Body of pancreas (tissue), 4 donors: ENCODE results near the gene RAG2. TPM values are rescaled to one million over a fixed set of nuclear protein-coding genes. Genes with fewer than 3 reads are reported as not detected.

Experiments used
- ATAC-seq: fragments of 150-250 bp; one replicate; pipeline ENCODE4 v1.9.1; 2016
- DNase-seq, 4 donors: peaks; one replicate each; pipeline ENCODE4 v3.0.0-alpha.2; 2019
- H3K27ac ChIP-seq, 4 donors: fragments of 200-600 bp; sonication (generic); 1 replicate in 3 of 4; 2 replicates in 1 of 4; pipeline versions ENCODE4 v1.5.1 to v1.6.1; 2016 to 2019; ENCODE audit warnings: mild to moderate bottlenecking in 1 of 4, mixed read lengths in 1 of 4, moderate library complexity in 1 of 4
- H3K27me3 ChIP-seq, 2 donors: fragments of 200-600 bp; sonication (generic); one replicate each; pipeline ENCODE4 v1.6.0; 2016; ENCODE audit warnings: mild to moderate bottlenecking in 1 of 2
- H3K36me3 ChIP-seq, 2 donors: fragments of 200-600 bp; sonication (generic); replicated peaks in 1 of 2; 2 replicates each; pipeline ENCODE4 v1.5.1; 2016; ENCODE audit warnings: low read depth in 2 of 2; ENCODE audit not compliant: insufficient read depth in 1 of 2
- H3K4me1 ChIP-seq: fragments of 200-600 bp; sonication (generic); one replicate; pipeline ENCODE4 v1.6.0; 2016
- H3K4me3 ChIP-seq, 2 donors: fragments of 200-600 bp; sonication (generic); 1 replicate in 1 of 2; 2 replicates in 1 of 2; pipeline ENCODE4 v1.5.1; 2016 to 2019
- H3K9me3 ChIP-seq, 3 donors: fragments of 200-600 bp; sonication (generic); 1 replicate in 2 of 3; 2 replicates in 1 of 3; pipeline ENCODE4 v1.5.1; 2016
- CTCF ChIP-seq, 7 experiments: fragments of 450-650 bp in 4 of 7; fragments of 200-600 bp in 3 of 7; sonication (generic) in 3 of 7; IDR thresholded peaks; one replicate each; pipeline ENCODE4 v1.5.1; 2016 to 2019; ENCODE audit warnings: antibody characterized with exemption in 7 of 7
- POLR2A ChIP-seq, 3 donors: fragments of 450-650 bp; IDR thresholded peaks; one replicate each; pipeline ENCODE4 v1.6.1; 2016; ENCODE audit warnings: antibody characterized with exemption in 3 of 3, mild to moderate bottlenecking in 2 of 3
- WGBS, 2 donors: methylation state at CpG; one replicate each; pipeline ENCODE4 v1.1.5; 2017; 5-methylcytosine and 5-hydroxymethylcytosine counted together
- intact Hi-C: fragments of 100-400 bp; cut with DNase I; formaldehyde crosslinking; loops from one replicate; pipeline ENCODE4 v1.15.1; 2023
- total RNA-seq, 2 donors: library from RNA; depleted of rRNA; stranded (reverse); fragments of >200 nt; gene quantifications; one replicate each; pipeline ENCODE4 v1.1.0, GENCODE V29; 2016

RAG2 gene
- total RNA-seq, 2 donors from 2014 or later = not detected

GRCh38 chr11:36594316-36594989, 3.6 kb downstream of the RAG2 start, which contains the start of gene IFTAP:
Gene IFTAP (plus strand): TSS chr11:36594502. CDS start chr11:36610104, 15,602 bp downstream.
- DNase-seq (peak; percentile 57 to 83 (median 66)), ATAC-seq (peak; percentile 100)
- TF ChIP-seq CTCF (IDR thresholded peaks at IDR 0.05) (peak in 1 of 7 experiments; percentile 3), POLR2A (IDR thresholded peaks at IDR 0.05) (peak in 1 of 3 donors; percentile 38)
- H3K4me1 ChIP-seq = peaks cover 9% of the 10 kb centered on the region
- no peaks in the 10 kb centered on the region for H3K36me3 ChIP-seq
- intact Hi-C loops = no loop called here
- 0% methylated on average over 26 to 29 of the region's 29 CpGs for WGBS, 2 donors
- peak within 1 kb of the TSS in 3 of 4 donors; percentile 46 to 66 (median 65) for H3K27ac ChIP-seq
- no peaks in the 10 kb centered on the region for H3K27me3 ChIP-seq
- H3K9me3 ChIP-seq = no peaks in the 10 kb centered on the region
- H3K4me3 ChIP-seq = peak within 1 kb of the TSS; percentile 48 to 64

GRCh38 chr11:36591433-36591832, 6.6 kb downstream of the RAG2 start:
- WGBS, 2 donors = 30 to 54% methylated on average over 1 of the region's 1 CpG
- intact Hi-C loops = no loop called here
- Histone ChIP-seq H3K36me3 (no peaks in the 10 kb centered on the region), H3K4me1 (peaks cover 9% of the 10 kb centered on the region), H3K4me3 (no peak overlapping the region), H3K27ac (no peak overlapping the region), H3K27me3 (no peaks in the 10 kb centered on the region), H3K9me3 (no peaks in the 10 kb centered on the region)
- ATAC-seq (no peak), DNase-seq (no peak)
- no peak for TF ChIP-seq POLR2A (IDR thresholded peaks at IDR 0.05)
- no peak for TF ChIP-seq CTCF (IDR thresholded peaks at IDR 0.05)

GRCh38 chr11:36590513-36590912, 7.5 kb downstream of the RAG2 start:
- TF ChIP-seq POLR2A (IDR thresholded peaks at IDR 0.05) (no peak), CTCF (IDR thresholded peaks at IDR 0.05) (no peak)

GRCh38 chr11:36588099-36588498, 9.9 kb downstream of the RAG2 start:
- DNase-seq (no peak), ATAC-seq (no peak)
- Histone ChIP-seq H3K4me3 (no peak overlapping the region), H3K27ac (no peak overlapping the region), H3K4me1 (no peaks in the 10 kb centered on the region), H3K36me3 (no peaks in the 10 kb centered on the region), H3K9me3 (no peaks in the 10 kb centered on the region), H3K27me3 (no peaks in the 10 kb centered on the region)
- no peak for TF ChIP-seq CTCF (IDR thresholded peaks at IDR 0.05)
- TF ChIP-seq POLR2A (IDR thresholded peaks at IDR 0.05) = no peak
- intact Hi-C loops = loop anchor here (10.0 kb wide), 1 partner anchor 77 kb away; no protein-coding TSS in a partner anchor
- WGBS, 2 donors = 12 to 37% methylated on average over 1 of the region's 1 CpG

More at GRCh38 chr11:36590513-36590912, 7.5 kb downstream of the RAG2 start:
- no peaks in the 10 kb centered on the region for H3K36me3 ChIP-seq
- peaks cover 7% of the 10 kb centered on the region for H3K4me1 ChIP-seq
- ATAC-seq = no peak
- DNase-seq = no peak
- no peaks in the 10 kb centered on the region for H3K27me3 ChIP-seq
- no peak overlapping the region for H3K27ac ChIP-seq
- 25 to 44% methylated on average over 4 of the region's 4 CpGs for WGBS, 2 donors
- no peak overlapping the region for H3K4me3 ChIP-seq
- intact Hi-C loops = no loop called here
- H3K9me3 ChIP-seq = no peaks in the 10 kb centered on the region

GRCh38 chr11:36586543-36586942, 11.5 kb downstream of the RAG2 start:
- TF ChIP-seq POLR2A (IDR thresholded peaks at IDR 0.05) (no peak), CTCF (IDR thresholded peaks at IDR 0.05) (no peak)
- intact Hi-C loops = loop anchor here (10.0 kb wide), 1 partner anchor 78 kb away; no protein-coding TSS in a partner anchor
- H3K27ac ChIP-seq = no peak overlapping the region
- H3K9me3 ChIP-seq = no peaks in the 10 kb centered on the region
- DNase-seq (no peak), ATAC-seq (no peak)
- no peak overlapping the region for H3K4me3 ChIP-seq
- H3K27me3 ChIP-seq = no peaks in the 10 kb centered on the region
- H3K36me3 ChIP-seq = no peaks in the 10 kb centered on the region
- no peaks in the 10 kb centered on the region for H3K4me1 ChIP-seq
